ENCODE data around the gene ZKSCAN4. TPM values are rescaled to one million over a fixed set of nuclear protein-coding genes. Genes with fewer than 3 reads are reported as not detected.
A peak's percentile ranks its signal among the peaks of the same experiment; 100 is the strongest.

ZKSCAN4 gene
- total and polyA plus RNA-seq, 3 donors from 2014 or later: 7.2 to 23.2 (median 8.8) TPM

GRCh38 chr6:28232785-28233184 lies 19.3 kb downstream of the ZKSCAN4 start:
- Histone ChIP-seq H3K27me3 (no peaks in the 10 kb centered on the region), H3K36me3 (ENCODE audit: low read depth, missing control alignments) (no peaks in the 10 kb centered on the region), H3K9me3 (no peaks in the 10 kb centered on the region), H3K27ac (no peak overlapping the region), H3K4me1 (no peaks in the 10 kb centered on the region), H3K4me3 (no peak overlapping the region)
- intact Hi-C loops (cut with DNase I; ENCODE audit: low total_unique reads): no loop called here
- TF ChIP-seq POLR2A (IDR thresholded peaks at IDR 0.05) (no peak), CTCF (IDR thresholded peaks at IDR 0.05) (no peak)
- DNase-seq: no peak
- WGBS, 2 donors: 90 to 97% methylated on average over 11 of the region's 11 CpGs

GRCh38 chr6:28226460-28226859 lies 25.6 kb downstream of the ZKSCAN4 start:
- no peak overlapping the region for H3K27ac ChIP-seq
- H3K9me3 ChIP-seq: no peaks in the 10 kb centered on the region
- TF ChIP-seq CTCF (IDR thresholded peaks at IDR 0.05) (no peak), POLR2A (IDR thresholded peaks at IDR 0.05) (no peak)
- DNase-seq: no peak
- no peak overlapping the region for H3K4me3 ChIP-seq
- no peaks in the 10 kb centered on the region for H3K4me1 ChIP-seq
- no peaks in the 10 kb centered on the region for H3K27me3 ChIP-seq
- no peaks in the 10 kb centered on the region for H3K36me3 ChIP-seq (ENCODE audit: low read depth, missing control alignments)
- intact Hi-C loops (cut with DNase I; ENCODE audit: low total_unique reads): no loop called here
- WGBS, 2 donors: 75 to 84% methylated on average over 2 of the region's 2 CpGs

GRCh38 chr6:28225056-28225834 lies 26.8 kb downstream of the ZKSCAN4 start, which contains the start of gene ZSCAN9:
ZSCAN9 (plus strand) TSS chr6:28225275; CDS start chr6:28227085, 1,810 bp downstream.
- WGBS, 2 donors: 0 to 1% methylated on average over 34 to 45 of the region's 45 CpGs
- H3K27me3 ChIP-seq: no peaks in the 10 kb centered on the region
- peak; percentile 92 for DNase-seq
- H3K9me3 ChIP-seq: no peaks in the 10 kb centered on the region
- no peaks in the 10 kb centered on the region for H3K4me1 ChIP-seq
- H3K36me3 ChIP-seq (ENCODE audit: low read depth, missing control alignments): no peaks in the 10 kb centered on the region
- intact Hi-C loops (cut with DNase I; ENCODE audit: low total_unique reads): no loop called here
- peak within 1 kb of the TSS; percentile 74 to 92 for H3K4me3 ChIP-seq
- H3K27ac ChIP-seq: peak within 1 kb of the TSS; percentile 79 to 87
- TF ChIP-seq CTCF (IDR thresholded peaks at IDR 0.05) (no peak), POLR2A (IDR thresholded peaks at IDR 0.05) (no peak)

- no peaks in the 10 kb centered on the region for H3K27me3 ChIP-seq
- TF ChIP-seq CTCF (IDR thresholded peaks at IDR 0.05): no peak
- no peak for TF ChIP-seq POLR2A (IDR thresholded peaks at IDR 0.05)
- no peak for DNase-seq
- no peaks in the 10 kb centered on the region for H3K4me1 ChIP-seq
- H3K4me3 ChIP-seq: peak overlapping the region; percentile 74 to 92
- intact Hi-C loops (cut with DNase I; ENCODE audit: low total_unique reads): no loop called here
- WGBS, 2 donors: 49 to 50% methylated on average over 9 of the region's 9 CpGs
- H3K9me3 ChIP-seq: no peaks in the 10 kb centered on the region
- peak overlapping the region; percentile 79 to 87 for H3K27ac ChIP-seq
- no peaks in the 10 kb centered on the region for H3K36me3 ChIP-seq (ENCODE audit: low read depth, missing control alignments)
Observed at GRCh38 chr6:28224131-28225055, 27.7 kb downstream of the ZKSCAN4 start.
